HG03432 (cell line): Measurements from ENCODE around the gene CUX1.
A peak's percentile ranks its signal among the peaks of the same experiment; 100 is the strongest.
"Not testable (repeated sequence)": the region's sequence is repeated elsewhere in the genome, so short reads cannot be mapped to it uniquely, and the experiment has no call there.

Experiments
- ATAC-seq: cut with Tn5 transposase; IDR thresholded peaks from one replicate; pipeline ENCODE4 v1.9.1; 2021; ENCODE audit warnings: mild to moderate bottlenecking, moderate library complexity; ENCODE audit not compliant: unreplicated experiment

The CUX1 gene

GRCh38 chr7:102036958-102037357, 219.5 kb downstream of the CUX1 start:
- ATAC-seq, result no peak

GRCh38 chr7:102039706-102040105, 222.3 kb downstream of the CUX1 start:
- no peak for ATAC-seq

GRCh38 chr7:102040569-102040968, 223.1 kb downstream of the CUX1 start:
- no peak for ATAC-seq

GRCh38 chr7:102042016-102042656, 224.7 kb downstream of the CUX1 start:
- ATAC-seq, result no peak

- ATAC-seq, result not testable (repeated sequence)
These were observed 225.4 kb downstream of the CUX1 start for GRCh38 chr7:102042796-102043195.

- ATAC-seq, result no peak
These were observed 227.2 kb downstream of the CUX1 start for GRCh38 chr7:102044641-102044983.

- ATAC-seq, result no peak
These were observed 227.7 kb downstream of the CUX1 start for GRCh38 chr7:102044984-102045673.

- no peak for ATAC-seq
These were observed 228.4 kb downstream of the CUX1 start for GRCh38 chr7:102045681-102046372.

- no peak for ATAC-seq
These were observed 229.1 kb downstream of the CUX1 start for GRCh38 chr7:102046373-102047117.

GRCh38 chr7:102047167-102047566, 229.7 kb downstream of the CUX1 start:
- ATAC-seq, result no peak

- no peak for ATAC-seq
These were observed 232.3 kb downstream of the CUX1 start for GRCh38 chr7:102049765-102050164.

- ATAC-seq, result no peak
These were observed 233.5 kb downstream of the CUX1 start for GRCh38 chr7:102050864-102051460.

GRCh38 chr7:102051736-102052135, 234.3 kb downstream of the CUX1 start:
- not testable (repeated sequence) for ATAC-seq

GRCh38 chr7:102054158-102054557, 236.7 kb downstream of the CUX1 start:
- no peak for ATAC-seq

- no peak for ATAC-seq
These were observed 238.0 kb downstream of the CUX1 start for GRCh38 chr7:102055181-102055976.

- no peak for ATAC-seq
These were observed 242.1 kb downstream of the CUX1 start for GRCh38 chr7:102059524-102059923.

- ATAC-seq, result no peak
These were observed 244.0 kb downstream of the CUX1 start for GRCh38 chr7:102061354-102061945.

- peak; percentile 90 for ATAC-seq
These were observed 244.6 kb downstream of the CUX1 start for GRCh38 chr7:102061981-102062390.

- ATAC-seq, result no peak
These were observed 246.3 kb downstream of the CUX1 start for GRCh38 chr7:102063690-102064180.
